IMR-90 (cell line): ENCODE results near the gene OMD.

Experiments
- FOS ChIP-seq: fragments of 150-350 bp; IDR thresholded peaks from 2 replicates; pipeline ENCODE4 v1.6.1; 2016; ENCODE audit warnings: low read depth, low read length
- POLR2A ChIP-seq: IDR thresholded peaks from 2 replicates; pipeline ENCODE4 v1.6.1; 2012; ENCODE audit warnings: mild to moderate bottlenecking, low read depth, low read length
- SMC3 ChIP-seq: fragments of 150-350 bp; IDR thresholded peaks from 2 replicates; pipeline ENCODE4 v1.6.1; 2016; ENCODE audit warnings: low read depth, mild to moderate bottlenecking, antibody characterized with exemption, low read length, moderate library complexity
- TF ChIP-seq, protein P1 (sequence below): fragments of 150-350 bp; IDR thresholded peaks from 2 replicates; pipeline ENCODE4 v1.6.1; 2016; ENCODE audit warnings: low read depth, mild to moderate bottlenecking, low read length, moderate library complexity, borderline replicate concordance
- TF ChIP-seq, protein P2 (sequence below): conservative IDR thresholded peaks from 2 replicates; pipeline ENCODE4 v1.5.1; 2012; ENCODE audit warnings: mild to moderate bottlenecking, low read depth, low read length, improper control_type of control experiment

DNA sequence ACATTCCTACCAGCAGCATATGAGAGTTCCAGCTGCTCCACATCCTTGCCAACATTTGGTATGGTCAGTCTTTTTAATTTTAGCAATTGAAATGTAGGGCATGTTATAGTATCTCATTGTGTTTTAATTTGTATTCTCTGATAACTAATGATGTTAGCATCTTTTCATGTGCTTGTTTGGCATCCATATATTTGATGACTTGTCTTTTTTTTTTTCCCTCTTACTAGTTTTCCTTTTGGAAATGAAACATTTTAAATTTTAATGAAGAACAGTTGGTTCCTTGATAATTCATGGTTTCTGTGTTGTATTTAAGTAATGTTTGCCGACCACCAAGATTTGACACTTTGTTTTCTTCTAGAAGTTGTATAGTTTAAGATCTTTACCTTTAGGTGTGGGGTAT lies 28.7 kb downstream of the OMD start:
- TF ChIP-seq, protein P1, sequence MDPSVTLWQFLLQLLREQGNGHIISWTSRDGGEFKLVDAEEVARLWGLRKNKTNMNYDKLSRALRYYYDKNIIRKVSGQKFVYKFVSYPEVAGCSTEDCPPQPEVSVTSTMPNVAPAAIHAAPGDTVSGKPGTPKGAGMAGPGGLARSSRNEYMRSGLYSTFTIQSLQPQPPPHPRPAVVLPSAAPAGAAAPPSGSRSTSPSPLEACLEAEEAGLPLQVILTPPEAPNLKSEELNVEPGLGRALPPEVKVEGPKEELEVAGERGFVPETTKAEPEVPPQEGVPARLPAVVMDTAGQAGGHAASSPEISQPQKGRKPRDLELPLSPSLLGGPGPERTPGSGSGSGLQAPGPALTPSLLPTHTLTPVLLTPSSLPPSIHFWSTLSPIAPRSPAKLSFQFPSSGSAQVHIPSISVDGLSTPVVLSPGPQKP = no peak
- TF ChIP-seq, protein P2, sequence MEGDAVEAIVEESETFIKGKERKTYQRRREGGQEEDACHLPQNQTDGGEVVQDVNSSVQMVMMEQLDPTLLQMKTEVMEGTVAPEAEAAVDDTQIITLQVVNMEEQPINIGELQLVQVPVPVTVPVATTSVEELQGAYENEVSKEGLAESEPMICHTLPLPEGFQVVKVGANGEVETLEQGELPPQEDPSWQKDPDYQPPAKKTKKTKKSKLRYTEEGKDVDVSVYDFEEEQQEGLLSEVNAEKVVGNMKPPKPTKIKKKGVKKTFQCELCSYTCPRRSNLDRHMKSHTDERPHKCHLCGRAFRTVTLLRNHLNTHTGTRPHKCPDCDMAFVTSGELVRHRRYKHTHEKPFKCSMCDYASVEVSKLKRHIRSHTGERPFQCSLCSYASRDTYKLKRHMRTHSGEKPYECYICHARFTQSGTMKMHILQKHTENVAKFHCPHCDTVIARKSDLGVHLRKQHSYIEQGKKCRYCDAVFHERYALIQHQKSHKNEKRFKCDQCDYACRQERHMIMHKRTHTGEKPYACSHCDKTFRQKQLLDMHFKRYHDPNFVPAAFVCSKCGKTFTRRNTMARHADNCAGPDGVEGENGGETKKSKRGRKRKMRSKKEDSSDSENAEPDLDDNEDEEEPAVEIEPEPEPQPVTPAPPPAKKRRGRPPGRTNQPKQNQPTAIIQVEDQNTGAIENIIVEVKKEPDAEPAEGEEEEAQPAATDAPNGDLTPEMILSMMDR = no peak
- TF ChIP-seq POLR2A (no peak), SMC3 (no peak), FOS (no peak)
